KG1 (cell line): ENCODE results near the gene RIMS3.

Source experiments
- DNase-seq: peaks from one replicate; lab custom pipeline; 2025; lab: John Stamatoyannopoulos, UW

Gene RIMS3

DNA sequence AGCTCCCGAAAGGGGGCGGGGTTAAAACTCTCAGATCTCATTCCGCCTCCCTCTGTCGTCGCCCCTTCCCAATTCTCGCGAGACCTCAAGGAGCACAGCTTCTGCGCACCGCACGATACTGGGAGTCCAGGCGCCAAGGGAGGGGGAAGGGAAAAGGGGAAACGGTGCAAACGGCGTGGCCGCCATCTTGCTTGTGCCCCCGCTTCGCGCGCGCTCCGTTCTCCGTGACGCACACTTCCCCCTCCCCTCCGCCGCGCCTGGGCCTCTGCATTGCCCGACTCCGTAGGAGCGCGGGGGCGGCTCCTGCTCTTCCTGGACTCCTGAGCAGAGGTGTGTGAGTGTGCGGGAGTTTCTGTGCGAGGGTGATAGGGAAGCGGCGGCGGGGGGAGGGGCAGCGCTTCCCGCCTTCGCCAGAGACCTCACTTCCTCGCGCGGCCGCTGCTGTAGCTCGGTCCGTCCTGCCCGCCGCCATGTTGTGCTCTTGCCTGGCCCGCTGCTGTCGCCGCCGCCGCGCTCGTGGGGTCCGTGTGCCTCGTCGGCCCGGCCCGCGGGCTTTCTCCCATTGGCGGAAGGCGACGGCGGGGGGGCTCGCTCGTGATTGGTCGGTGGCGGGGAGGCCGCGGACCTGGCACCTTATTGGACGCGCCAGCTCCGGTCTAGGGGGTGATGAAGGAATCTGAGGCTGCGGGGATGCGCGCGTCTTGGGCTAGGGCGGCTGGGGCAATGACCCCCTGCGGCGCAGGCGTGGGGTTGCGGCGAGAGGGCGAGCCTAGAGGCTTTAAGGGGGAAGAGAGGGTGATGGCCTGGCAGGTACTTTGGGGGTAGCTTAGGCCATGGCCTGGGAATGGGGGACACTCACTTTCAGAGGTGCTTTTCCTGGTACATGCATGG is 26.3 kb upstream of the RIMS3 start, which contains the start of gene NFYC:
TSS of gene NFYC (plus strand) at position 167 of the 891 bp plus-strand sequence. CDS start 47,140 bp downstream, outside the sequence.
- DNase-seq, result peak; percentile 99

DNA sequence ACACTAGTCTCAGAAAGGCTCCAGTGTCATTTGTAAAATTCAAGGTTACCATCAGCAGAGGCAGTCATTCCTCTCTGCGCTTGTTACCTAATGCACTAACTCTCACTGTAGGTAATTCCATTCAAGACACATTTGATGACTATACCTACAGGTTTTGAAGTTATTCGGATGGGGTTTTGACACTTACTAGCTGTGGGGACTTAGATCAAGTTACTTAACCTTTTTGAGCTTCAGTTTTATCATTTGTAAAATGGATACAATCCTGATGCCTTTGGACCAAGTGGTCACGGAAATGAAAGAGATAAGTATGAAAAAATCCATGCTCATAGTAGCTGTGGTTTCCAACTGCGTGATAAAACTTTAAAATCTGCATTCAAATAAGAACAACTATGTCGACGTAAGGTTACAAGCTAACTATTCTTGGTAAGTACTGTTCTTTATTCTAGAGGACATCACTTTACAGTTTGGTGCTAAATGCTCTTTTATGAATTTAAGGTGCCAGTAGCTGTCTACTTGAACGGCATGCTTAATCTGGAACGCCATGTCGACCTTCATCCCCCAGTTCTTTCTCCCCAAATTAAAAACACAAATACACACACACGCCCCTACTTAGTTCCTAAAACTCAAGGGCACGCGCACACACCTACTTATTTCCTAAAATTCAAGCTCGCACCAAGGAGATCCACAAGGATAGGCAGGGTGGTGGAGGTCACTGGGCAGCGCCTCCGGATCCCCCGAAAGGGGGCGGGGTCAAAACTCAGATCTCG is 25.5 kb upstream of the RIMS3 start:
- DNase-seq, result no peak

DNA sequence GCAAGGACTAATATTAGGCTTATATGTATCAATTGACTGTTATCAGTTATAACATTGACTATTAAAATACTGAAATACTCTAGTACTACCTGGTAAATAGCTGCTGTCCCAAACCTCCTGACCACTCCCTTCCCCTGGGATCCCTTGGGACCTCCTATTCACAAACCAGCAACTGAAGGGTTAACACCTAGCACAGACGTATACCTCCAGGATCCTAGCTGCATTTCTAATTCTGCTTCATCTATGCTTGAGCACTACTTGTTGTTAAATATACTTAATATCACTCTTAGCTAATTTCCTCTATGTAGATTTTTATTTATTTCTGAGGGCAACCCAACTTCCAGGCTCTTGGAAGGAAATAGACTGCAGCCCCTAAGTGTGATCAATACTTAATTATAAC is 24.3 kb upstream of the RIMS3 start:
- no peak for DNase-seq

DNA sequence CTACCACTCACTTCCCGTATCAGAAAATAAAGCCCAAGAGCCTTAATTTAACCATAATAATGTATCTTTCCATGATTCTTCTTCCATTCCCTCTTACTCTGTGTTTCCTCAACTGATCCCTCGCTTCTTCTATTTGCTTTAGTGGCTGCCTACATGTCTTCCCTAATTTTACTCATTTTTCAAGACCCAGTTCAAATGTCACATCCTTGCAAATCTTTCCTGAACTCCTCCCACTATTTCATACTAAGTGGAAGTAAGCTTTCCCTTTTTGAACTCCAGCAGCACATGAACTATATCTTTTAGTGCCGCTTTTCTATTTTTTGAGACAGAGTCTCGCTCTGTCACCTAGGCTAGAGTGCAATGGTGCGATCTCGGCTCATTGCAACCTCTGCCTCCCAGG is 22.2 kb upstream of the RIMS3 start:
- DNase-seq, result no peak

DNA sequence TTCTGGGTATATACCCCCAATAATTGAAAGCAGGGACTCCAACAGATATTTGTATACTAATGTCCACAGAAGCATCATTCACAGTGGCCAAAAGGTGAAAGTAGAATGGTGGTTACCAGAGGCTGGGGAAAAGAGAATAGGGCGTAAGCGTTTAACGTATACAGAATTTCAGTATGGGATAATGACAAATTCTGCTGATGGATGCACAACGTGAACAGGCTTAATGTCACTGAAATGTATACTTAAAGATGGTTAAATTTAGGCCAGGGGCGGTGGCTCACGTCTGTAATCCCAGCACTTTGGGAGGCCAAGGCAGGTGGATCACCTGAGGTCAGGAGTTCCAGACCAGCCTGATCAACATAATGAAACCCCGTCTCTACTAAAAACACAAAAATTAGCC is 21.6 kb upstream of the RIMS3 start:
- DNase-seq, result no peak

DNA sequence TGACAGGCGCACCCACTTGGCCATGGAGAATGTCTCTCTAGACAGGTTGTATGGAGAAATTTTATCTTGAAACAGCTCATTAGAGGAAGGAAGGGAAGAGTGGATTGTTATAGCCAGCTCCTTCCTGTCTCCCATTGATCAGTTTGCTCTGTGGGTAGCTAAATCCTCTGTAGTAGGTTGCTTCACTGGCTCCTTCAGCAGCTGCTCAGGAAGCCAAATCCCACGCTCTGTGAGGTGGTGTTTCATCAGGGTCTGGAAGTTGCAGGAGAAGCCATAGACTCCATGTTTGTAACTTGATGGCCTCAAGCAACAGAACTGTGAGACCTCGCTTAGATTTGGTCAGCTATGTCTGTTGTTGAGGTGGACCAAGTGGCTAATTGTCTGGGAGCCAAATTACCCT is 19.2 kb upstream of the RIMS3 start:
- DNase-seq, result no peak

DNA sequence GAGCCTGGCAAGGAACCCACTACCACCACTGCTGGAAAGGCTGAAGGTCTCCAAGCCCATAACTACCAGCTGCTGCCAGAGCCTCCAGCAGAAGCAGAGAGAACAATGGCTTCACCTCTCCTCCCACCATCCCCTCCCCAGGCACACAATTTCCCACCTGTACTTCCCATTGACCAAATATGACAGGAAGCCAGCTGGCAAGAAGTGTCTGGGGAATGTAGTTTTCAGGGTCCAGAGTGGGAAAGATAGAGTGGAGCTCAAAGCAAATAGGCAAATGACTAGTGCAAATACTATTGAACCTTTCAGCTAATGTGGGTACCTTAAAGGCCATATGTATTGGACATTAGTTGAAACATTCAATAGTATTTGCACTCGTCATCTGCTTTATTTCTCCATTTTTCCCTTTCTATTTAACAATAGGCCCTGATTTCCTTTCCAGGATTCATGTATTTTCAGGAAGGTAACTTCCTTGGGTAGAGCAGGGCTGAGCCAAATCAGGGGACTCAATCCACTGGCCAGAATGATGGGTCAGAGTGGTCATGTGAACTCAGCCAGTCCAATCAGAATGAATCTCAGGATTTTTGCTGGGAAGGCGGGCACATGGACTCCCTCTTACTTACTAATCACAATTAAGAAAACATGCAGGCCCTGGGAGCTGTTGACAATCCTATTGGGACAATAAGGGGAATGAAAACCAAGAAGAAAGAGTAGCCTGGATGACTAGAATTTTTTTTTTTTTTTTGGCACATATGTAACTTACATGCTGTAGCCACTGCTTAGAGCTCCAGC is 13.9 kb upstream of the RIMS3 start:
- DNase-seq, result no peak

DNA sequence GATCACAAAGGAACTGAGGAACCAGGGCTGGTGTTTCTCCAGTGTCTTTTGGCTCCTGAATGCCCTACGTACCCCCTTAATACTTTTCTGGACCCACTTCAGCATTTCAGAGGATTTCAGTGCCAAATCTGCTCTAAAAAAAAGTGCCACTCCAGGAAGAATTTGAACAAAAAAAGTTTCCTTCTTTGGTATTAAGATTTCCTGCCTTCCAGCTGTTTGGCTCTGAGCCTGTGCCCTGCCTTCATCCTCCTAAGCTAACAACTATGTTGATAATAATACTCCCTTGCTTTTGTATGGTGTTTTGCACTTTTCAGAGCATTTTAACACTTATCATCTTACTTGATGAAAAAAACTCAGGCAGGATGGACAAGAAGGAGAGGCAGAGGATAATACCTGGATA is 11.0 kb upstream of the RIMS3 start:
- no peak for DNase-seq

DNA sequence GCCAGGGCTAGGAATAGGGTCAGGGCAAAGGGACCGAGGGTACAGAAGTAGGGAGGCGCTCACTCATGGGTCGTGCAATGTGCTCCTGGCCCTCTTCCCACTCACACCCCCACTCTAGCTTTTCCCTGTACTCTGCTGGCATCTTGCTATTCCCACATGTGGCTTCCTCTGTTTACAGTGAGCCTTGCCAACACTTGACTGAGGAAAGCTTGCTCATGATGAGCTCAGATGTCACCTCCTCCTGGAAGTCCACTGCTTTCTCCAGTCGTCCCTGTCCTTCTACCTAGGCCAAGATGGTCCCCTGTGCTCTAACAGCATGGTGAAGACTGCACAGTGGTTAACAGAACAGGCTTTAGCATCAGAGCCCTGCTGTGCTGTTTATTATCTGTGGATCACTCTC is 8.0 kb upstream of the RIMS3 start:
- no peak for DNase-seq

DNA sequence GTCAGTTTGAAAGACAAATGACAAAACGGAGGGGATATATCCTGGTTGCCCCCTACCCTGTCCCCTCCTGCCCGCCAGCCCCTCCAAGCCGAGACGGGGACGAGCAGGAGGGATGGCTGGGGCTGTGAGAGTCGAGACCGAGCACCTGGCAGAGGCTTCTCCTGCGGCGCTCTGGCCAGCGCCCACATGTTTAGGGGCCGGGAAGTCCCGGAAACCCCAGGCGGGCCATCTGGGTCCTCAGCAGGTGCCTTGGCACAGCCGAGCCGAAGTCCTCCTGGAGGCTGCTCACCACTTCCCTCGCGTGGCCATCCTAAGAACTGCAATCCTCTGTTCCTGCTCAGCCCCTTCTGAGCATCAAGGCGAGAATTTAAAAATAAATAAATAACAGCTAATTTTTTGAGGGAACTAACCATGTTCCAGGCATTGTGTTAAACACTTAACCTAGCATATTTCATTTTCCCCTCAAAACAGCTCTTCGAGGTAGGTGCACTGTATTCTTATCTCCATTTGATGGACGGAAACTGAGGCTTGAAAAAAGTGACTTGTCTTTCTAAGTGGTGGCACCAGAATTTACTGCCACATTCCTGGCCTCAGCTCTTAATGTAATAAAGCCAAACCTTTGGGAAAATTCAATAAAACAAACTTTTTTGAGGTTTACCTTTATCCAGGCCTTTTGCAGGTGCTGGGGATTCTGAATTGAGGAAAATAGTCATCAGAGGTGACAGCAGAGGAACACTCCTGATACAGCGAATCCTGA is 3.5 kb upstream of the RIMS3 start:
- DNase-seq, result peak; percentile 71

DNA sequence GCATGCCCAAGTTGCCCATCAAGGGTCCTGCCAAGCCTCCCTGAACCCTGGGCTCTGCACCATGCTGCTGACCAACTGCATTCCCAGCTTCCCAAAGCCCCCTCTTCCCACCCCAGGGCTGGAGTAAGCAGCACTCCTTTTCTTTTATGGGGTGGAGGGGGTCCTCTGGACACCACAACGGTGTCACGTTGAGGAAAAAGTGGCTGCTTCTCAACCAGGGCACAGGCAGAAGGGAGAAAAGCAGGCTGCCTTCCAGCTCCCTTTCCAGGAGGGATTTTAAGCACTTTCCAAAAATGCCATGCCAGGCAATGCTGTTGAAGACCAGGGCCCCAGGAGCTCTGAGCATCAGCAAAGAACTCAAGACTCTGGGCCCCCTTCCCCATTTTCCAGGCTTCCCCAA is 691 bp downstream of the RIMS3 start:
- DNase-seq, result no peak

DNA sequence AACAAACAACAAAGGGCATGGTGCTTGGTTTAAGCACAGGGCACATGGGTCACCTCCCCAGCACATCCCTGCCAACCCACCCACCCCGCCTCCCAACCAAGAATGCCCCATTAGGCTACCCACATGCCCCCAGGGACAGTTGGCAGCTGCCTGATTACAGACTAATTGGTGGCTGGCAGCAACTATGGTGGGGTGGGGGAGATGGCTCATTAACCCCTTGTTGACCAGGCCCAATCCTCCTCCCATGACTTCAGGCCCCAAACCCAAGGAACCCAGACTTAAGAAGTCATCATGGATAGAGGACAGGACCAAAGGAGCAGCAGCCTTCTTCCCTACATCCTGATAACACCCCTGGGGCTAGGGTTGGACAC is 1.3 kb downstream of the RIMS3 start:
- DNase-seq, result no peak

DNA sequence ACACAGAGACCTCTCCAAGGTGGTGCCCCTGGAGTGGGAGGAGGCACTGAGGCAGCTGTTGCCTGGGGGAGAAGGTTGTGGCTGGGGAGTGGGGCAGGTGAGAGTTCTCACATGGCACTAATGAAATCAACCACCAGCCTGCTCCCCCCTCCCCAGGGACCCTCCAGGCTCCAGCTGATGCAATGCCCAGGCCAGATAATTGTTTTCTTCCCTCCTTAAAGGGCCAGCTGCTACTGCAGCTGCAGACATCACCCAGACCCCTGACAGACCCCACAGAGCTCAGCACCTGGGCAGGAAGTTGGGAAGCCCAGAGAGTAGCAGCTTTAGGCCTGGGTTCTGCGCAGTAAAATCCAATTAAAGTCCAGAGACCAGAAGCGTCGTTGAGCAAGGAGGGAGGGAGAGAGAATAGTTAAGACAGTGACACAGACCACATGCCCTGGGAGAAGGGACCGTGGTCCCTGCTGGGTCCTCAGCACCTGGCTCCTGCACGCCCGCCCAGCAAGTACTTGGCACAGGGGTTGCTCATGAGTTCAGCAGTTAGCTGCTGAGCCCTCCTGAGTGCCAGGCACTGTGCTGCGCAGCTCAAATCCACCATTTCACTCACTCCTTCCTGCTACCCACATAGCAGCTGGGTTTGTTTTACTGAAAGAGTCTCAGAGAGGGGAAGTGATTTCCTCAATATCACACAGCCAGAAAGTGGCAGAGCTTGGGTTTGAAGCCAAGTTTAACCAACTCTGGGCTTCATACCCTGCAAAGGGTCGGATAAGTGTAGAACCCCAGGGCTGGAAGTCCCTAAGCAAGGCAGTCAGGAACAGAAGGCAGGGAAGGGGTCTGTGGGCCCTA is 1.9 kb downstream of the RIMS3 start:
- DNase-seq, result no peak

DNA sequence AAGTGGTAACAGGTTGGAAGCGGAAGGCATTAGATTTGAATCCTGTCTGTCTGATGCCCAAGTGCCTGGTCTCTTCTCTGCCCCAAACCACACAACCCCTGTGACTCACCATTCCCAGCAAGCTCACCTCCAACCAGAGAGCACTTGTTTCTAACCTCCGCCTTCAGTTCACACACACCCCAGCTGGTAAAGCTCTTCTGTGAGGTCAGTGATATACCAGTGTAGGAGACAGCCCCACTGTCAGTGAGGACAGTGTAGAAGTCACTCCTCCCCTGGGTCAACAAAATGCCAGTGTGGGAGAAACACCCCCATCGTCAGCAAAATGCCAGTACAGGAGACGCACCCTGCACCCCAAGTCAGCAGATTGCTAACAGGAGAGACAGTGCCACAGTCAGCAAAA is 2.6 kb downstream of the RIMS3 start:
- DNase-seq, result no peak

DNA sequence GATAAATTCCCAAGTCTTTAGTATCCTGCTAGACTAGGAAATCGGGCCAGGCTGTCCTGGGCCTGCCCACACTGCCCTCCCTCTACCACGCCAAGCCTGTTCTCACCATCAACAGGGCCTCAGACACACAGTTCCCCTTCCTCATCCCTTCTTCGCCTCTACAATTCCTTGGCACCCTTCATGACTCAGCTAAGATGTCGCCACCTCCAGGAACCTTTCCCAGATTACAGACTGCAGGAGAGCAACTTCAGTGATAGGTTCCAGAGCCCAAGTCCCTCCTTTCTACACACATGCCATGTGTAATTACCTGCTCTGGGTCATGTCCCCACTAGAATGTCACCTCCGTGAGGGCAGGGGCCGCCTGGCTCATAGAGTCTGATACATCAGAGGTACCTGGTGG is 3.3 kb downstream of the RIMS3 start:
- DNase-seq, result no peak

DNA sequence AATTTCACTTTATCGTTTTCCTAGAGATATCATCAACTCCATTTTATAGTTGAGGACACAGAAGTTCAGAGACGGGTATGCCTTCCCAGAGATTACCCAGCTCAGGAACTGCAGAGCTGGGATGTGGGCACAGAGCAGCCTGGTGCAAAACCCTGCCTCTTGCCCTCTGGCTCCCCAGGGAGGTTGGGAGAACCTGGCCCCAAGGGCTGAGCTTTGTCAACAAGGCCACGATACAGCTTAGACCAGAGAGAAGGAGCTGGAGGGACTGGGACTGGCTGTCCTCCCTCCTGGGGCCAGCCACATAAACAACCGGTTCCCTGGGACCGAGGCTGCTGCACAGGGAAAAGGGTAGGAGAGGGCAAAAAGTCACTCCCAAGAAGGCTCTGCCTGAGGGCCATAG is 3.8 kb downstream of the RIMS3 start:
- DNase-seq, result no peak

DNA sequence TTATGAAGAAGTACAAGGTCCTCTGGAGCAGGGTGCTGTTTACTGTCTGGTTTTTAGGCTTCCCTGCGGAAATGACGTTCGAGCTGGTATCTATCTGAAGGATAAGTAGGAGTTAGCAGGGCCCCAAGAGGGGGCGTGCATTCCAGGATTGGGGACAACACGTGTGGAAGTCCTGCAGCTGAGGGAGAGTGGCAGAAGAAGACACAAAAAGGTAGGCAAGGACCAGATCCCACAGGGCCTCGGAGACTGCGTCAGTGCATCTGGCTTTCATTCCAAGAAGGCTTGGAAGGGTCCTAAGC is 5.9 kb downstream of the RIMS3 start:
- no peak for DNase-seq

DNA sequence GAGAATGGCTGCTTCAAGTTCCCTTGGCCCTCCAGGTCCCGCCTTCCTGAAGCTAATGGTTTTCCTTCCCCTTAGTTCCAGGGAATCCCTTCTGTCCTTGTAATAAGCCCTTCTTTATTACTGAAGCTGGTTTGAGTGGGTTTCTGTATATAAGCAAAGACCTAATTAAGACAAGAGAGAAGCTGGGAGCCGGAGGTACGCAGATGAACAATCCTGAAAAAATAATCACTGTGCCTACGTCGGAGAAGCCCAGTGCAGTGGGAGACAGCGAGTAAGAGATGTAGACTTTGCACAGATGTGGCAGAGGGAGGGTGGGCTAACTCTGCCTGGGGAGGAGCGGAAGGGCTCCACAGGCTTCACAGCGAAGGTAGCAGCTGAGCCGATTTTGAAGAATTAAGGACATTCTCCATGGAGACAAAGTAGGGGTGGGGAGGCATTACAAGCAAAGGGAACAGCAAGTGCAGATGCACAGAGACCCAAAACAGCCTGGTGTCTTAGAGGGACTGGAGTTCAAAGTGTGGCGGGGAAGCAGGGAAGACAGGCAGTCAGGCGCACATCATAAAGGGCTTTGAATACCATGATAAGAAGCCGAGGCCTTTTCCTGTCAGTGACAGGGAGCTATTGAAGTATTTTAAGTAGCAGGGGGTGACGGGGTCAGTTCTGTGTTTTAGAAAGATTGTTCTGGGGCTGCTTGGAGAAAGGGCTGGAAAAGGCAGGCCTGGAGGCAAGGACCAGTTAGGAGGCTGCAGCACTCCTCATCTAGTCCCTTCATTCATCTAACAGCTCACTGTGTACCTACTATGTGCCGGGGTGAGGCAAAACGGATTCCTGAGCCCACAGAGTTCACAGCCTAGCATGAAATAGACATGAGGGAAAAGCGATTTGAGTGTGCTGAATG is 6.5 kb downstream of the RIMS3 start:
- DNase-seq, result no peak

DNA sequence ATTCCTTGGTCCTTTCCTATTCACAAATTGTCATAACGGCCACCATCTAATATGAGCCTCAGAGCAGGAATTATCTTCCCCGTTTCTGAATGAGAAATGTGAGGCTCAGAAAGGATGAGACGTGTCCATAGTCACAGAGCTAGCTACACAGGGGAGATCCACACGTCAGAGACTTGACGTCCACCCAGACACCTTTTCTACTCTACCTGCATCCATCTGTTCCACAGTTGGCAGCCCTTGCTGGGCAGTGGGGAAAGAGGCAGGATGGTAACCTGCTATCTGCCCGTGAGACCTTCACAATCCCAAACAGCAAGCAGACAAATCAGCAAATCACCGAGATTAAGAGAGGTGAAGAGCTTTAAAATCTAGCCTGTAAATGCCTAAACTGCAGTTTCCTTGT is 8.4 kb downstream of the RIMS3 start:
- DNase-seq, result no peak
